GM18511 (cell line): Measurements from ENCODE around the gene RNF183.

ENCODE experiments used
- ATAC-seq: cut with Tn5 transposase; IDR thresholded peaks from one replicate; pipeline ENCODE4 v1.9.1; 2021; ENCODE audit warnings: mild to moderate bottlenecking, moderate library complexity; ENCODE audit not compliant: unreplicated experiment

Gene RNF183, protein sequence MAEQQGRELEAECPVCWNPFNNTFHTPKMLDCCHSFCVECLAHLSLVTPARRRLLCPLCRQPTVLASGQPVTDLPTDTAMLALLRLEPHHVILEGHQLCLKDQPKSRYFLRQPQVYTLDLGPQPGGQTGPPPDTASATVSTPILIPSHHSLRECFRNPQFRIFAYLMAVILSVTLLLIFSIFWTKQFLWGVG

DNA sequence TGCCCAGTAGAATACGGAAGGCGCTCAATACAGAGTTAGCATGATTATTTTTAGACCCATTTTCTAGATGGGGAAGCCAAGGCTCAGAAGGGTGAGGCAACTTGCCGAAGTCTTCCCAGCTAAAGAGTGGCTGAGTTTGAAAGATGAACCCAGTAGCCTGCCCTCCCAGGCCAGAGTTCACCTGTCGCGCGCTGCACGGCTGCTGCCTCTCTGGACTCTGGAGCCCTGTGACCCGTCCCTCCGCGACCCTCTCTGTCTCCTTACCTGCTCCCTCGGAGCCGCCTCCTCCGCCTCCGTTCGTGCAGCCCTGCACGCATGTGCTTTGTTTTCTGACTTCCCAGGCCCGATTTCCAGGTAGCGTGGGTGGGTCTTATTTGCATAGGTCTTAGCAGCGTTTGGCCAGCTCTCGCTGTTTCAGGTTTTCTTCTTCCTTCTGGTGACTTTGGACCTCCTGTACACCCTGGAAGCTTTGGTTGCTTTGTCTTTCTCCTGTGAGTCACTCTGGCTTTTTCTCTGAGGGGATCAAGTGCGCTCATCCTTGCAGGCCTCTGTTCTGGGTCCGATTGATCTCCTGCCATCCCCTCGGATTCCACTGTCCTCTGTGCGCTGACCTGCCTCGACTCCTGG, at the start of gene RNF183:
TSS of gene RNF183 (minus strand) at position 585 of the 627 bp plus-strand sequence. CDS start 5,192 bp downstream, outside the sequence.
- ATAC-seq: no peak

DNA sequence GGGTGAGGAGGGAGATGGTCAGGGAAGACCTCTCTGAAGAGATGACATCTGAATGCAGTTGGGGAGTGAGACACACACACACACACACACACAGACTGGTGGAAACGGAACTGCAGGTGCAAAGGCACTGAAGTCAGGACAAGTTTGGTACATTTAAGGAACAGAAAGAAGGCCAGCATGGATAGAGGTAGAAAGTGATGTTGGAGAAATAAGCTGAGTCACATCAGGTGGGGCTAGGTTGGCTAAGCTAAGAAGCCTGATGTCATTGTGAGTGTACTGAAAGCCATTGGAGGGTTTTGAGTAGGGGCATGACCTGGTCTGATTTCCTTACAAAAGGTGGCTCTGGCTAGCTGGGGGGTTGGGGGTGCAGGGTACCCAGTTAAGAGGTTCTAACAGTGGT, 49.2 kb upstream of the RNF183 start:
- ATAC-seq: no peak

DNA sequence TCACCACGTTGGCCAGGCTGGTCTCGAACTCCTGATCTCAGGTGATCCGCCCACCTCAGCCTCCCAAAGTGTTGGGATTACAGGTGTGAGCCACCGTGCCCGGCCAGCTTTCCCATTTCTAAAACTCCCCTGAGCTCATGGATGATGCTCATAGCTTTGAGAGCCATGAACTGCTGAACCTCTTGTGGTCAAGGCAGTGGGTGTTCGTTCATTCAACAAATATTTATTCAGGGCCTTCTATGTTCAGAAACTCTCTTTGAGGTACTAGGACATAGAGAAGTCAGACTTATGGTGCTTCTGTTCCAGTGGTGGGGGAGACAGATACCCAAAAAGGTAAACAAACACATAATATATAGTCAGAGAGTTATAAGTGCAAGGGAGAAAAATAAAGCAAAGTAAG, 48.8 kb upstream of the RNF183 start:
- ATAC-seq: no peak

DNA sequence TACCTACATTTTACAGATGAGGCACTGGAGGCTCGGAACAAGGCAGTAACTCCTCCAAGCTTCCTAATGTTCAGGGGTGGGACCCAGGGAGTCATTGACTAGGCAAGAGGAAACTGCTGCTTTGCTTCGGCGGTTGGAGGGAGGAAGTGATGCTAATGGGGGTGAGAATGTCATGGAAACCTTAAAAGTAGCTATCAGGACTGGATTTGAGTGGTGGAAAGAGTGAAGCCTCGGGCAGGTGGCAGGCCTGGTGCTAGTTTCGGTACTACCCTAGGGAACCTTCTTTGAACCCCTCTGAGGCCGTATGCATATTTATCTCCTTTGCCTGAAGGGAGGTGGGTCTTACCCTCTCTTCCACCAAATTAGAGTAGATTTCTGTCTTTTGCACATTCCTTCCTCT, 47.8 kb upstream of the RNF183 start:
- ATAC-seq: no peak

DNA sequence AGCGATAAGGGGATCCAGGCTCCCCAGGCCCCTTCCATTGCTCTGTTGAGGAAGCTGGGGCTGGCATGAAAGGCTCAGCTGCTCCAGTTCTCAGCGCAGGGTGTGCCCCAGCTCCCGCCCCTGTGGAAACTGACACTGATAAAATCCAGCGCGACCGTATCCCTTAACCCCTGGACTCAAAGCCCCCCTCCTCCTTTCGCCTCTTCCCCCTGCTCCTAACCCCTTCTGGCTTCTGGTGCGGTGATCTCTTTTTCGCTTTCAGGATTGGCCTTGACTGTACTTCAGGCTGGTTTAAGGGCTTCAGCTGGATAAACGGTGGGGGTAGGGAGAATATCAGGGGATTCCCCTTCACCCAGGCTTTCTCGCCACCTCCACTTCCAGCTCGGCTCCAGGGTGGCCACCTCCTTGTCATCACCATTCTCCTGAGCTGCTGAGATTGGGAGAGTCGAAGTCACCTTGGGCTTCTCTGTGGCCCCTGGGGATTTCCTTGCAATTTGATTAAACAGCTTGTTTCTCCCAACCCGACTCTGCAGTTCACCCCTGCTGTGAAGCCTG, 47.0 kb upstream of the RNF183 start:
- ATAC-seq: no peak

DNA sequence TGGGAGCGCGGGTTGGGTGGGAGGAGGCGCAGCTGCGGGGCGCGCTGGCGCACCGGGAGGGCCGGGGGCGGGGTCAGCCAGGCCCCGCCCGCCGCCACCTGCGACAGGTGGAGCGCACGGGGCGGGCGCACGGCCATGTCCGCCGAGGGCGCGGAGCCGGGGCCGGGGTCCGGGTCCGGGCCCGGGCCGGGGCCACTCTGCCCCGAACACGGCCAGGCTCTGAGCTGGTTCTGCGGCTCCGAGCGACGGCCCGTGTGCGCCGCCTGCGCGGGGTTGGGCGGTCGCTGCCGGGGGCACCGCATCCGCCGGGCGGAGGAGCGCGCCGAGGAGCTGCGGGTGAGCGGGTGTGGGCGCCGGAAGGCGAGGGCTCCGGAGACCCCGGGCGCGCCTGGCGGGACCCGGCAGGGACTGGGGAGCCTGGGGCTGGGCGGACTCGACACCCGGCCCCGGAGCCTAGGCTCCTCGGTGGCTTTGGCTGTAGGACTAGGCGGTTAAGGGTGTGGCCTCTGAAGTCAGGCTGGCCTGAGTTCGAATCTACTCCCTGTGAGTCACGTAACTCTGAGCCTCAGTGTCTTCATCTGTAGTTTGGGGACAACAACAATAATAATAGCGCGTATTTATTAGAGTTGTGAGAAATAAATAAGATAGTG, 46.4 kb upstream of the RNF183 start, which contains the start of gene BSPRY:
TSS of gene BSPRY (plus strand) at position 97 of the 650 bp plus-strand sequence. CDS start at position 136, 39 bp downstream.
- no peak for ATAC-seq

DNA sequence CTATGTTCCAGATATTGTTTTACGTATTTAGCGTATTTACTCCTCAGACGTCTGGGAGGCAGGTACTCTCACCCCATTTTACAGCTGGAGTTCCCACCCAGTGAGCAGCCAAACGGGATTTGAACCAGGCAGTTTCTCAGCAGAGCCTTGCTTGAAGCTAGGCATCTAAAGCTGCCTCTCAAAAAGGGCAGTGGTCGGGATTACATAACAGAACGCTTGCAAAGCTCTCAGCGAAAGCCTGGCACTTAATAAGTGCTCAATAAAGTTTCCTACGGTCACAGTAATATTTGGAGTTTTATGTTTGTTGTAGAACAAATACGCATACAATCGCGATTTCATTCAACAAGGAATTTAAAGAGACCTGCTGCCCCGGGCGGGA, 45.9 kb upstream of the RNF183 start:
- ATAC-seq: no peak

DNA sequence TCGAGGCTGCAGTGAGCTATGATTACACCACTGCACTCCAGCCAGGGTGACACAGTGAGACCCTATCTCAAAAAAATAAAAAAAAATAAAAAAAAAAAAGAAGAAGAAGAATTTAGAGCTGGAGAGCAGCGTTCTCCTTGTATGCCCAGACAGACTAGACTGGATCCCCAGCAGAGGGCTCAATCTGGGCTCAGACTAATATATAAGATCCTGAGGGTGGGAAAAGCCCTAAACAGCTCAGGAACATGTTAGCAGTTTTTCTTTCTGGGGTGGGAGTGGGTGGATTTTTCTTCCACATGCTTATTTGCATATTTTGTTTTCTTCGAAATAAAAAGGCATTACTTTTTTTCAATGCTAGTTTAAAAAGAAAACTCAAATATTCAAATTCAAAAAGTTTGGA, 45.3 kb upstream of the RNF183 start:
- ATAC-seq: no peak

DNA sequence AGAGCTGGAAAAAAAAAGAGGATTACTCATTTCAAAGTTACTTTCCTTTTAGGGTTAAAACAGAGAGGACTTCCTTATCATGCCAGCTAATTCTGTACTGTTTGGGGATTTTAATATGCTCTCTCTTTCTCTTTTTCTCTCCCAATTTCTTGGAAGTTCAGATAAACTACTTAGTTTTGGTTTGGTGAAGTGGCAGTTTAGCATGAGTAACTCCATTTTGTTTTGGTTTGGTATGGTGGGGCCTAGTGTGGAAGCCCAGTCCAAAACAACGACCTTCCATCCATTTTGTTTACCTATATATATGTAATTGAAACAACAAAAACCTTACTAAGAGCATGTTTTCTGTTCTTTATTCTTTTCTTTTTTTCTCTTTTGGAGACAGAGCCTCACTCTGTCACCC, 42.5 kb upstream of the RNF183 start:
- ATAC-seq: no peak

DNA sequence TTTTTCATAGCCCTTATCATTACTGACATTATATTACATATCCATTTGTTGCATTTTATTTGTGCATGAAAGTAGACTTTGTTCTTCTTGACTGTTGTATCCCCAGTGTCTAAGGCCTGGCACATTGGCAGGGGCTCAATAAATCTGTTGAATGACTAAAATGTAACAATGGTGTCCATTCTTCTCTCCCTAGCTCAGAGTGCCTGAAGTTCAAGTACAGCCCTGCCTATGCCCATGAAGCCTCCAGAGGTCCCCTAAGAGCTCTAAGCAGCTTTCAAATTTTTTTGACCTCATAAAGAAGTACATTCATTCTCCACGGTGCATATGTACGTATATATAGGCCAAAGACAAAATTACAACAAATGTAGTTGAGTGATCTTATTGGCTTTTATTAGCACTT, 42.0 kb upstream of the RNF183 start:
- ATAC-seq: no peak

DNA sequence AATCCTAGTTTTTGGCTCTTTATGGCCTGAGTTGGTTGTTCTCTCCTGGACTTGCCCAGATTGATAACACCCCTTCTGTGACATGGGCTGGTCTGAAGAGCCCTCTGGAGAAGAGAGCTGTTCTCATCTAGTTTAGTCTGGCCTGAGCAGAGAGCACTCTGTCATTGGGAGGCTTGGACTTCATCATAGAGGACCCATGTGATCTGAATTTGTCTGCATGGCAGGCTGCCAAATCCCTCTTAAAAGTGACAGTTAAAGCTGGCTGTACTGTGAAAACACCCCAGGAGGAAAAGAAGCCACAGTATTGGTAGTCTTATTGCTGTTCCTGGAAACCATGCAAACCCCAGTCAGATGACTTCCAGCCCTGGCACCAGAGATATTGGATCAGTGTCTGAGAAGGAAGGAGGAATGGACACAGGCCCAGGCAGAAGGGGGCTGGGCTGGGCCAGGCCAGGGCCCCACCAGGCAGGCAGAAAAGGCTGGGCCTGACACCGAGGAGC, 40.6 kb upstream of the RNF183 start:
- no peak for ATAC-seq

DNA sequence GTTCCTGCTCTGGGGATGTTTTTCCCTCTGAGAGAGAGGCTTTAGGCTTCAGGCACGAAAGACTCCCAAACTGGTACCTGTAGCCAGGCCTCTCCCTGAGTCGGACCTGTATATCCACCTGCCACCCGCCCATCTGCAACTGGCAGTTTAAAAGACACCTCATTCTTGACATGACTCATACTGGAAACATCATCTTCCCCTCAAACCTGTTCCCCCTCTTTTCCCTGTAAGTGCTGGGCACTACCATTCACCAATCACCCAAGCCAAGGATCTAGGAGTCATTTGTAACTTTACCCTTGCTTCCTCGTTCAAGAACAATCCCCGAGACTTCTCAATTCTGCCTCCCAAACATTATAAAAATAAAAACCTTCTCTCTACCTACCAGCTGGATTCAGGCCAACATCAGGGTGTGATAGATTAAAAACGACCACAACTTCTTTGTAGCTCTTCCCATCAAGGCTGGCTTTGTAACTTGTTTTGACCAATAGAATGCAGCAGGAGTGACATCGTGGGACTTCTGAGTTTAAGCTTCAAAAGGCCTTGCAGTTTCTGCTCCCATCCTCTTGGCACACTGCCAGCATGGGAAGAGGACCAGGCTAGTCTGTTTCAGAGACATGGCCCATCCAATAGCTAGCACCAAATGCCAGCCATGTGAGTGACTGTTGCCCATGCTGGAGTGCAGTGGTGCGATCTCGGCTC, 38.7 kb upstream of the RNF183 start:
- ATAC-seq: no peak

DNA sequence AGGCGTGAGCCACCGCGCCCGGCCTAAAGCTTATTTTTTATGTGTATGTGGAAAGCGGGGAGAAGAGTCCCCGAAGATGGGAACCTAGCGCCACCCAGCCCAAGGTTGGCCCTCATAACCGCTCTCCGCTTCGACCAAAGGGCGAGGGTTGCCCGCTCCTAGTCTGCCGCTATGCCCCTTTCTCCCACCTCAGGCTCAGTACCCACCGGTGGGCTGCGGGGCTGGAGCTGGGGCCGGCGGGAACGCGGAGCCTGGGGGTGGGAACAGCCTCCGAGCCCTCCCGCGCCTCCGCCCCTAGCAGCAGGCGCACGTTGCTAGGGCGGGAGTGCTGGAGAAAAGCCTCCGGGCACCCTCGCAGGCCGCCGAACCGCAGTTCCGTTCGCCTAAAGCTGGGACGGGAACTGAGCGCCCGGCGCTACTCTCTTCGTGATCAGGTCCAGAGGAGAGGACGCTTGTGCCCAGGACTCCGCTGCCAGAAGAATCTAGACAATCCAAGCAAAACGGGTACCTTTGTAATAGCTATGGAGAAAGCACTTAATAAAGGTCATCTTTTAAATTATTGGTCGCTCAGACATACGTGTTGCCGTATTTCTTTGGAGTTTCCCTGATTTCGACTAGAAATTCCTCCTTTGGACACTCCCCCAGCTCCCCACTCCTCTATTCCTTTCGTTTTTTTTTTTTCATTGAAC, 37.0 kb upstream of the RNF183 start, which contains the start of gene WDR31:
TSS of gene WDR31 (minus strand) at position 265 of the 689 bp plus-strand sequence. CDS start 8,253 bp downstream, outside the sequence.
- ATAC-seq: peak; percentile 98

DNA sequence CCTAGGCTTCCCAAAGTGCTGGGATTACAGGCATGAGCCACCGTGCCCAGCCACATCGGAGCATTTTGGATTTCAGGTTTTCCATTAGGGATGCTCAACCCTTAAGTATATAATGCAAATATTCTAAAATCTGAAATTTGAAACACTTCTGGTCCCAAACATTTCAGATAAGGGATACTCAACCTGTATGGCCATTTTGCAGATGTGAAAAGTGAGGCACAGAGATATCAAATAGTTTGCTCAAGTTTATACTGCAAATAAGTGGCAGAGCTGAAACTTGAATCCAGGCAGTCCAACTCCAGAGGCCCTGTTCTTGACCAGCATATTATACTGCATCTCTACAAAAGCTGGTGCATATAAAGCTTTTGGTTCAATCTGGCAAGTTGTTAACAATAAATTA, 34.5 kb upstream of the RNF183 start:
- no peak for ATAC-seq

DNA sequence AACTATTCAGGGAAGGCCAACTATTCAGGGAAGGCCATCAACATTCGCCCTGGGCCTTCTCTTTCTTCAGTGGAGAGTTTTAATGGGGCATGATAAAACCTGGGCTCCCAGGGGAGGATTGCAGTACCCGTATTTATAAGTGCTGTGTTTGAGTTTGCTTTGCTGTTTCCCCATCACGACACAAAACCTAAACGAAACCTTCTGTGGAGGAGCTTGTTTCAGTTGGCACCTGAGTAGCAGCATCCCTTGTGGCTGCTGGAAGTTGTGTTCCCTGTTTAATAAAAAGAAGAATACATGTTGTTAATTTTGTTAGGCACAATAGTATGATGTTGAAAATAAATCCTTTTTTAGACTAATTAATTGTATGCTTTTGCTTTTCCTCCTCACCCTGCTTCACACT, 28.6 kb upstream of the RNF183 start:
- ATAC-seq: no peak

DNA sequence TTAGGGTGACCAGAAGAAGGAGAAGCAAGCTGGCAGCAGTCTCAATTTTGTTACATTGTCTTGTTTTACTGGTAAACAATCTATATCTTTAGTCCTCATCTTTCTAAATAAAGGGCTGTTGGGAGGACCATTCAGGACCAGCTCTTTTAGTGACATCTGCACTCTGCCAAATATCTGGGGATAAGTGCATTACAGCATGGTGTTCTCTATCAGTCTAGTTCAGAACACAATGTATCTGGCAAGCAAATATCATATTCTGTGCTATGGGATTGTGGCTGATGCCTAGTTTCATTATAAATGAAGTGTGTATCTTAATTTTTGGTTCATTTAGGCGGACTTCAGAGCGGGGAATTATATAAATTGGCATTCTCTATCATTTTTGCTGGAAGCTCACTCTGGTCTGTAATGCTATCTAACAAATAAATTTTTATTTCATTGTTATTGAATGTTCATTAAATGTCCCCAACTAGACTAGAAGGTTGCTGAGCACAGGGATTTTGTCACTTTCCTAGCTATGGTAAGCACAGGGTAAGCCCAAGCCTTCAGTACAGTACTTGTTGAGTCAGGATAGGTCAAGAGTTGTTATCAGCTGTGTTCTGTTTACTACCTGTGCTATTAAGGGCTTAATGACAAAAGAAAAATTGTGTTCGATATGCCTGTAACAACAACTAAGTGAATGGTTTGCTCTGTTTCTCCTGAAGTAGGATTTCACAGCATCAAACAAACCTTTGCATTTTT, 25.0 kb upstream of the RNF183 start:
- no peak for ATAC-seq

DNA sequence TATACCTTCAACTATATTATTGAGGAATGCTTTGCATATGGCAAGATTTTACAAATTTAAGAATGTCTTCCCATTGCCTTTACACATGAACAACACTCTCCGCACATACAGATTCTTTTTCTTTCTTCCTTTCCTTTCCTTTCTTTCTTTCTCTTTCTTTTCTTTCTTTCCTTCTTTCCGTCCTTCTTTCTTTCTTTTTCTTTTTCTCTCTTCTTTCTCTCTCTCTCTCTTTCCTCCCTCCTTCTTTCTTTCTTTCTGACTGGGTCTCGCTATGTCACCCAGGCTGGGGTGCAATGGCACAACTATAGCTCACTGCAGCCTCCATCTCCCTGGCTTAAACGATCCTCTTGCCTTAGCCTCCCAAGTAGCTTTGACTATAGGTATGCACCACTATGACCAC, 23.1 kb upstream of the RNF183 start:
- no peak for ATAC-seq

DNA sequence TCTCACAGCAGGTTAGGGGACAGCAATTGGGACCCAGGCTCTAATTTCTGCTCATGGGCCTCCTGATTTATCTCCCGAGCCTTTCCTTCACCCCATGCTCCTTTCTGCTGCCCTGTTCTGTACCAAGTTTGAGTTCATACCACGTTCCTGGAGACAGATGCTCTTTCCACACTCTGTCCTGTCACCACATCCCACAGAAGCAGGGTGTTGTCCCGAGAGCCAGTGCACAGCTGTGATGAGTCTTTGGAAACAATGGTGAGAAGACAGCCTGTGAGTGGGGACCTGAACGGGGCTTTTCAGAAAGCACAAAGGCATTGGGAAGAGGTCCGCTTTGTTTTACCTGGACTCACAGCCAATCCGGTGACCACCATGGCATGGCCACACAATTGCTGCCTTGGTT, 19.5 kb upstream of the RNF183 start:
- no peak for ATAC-seq

DNA sequence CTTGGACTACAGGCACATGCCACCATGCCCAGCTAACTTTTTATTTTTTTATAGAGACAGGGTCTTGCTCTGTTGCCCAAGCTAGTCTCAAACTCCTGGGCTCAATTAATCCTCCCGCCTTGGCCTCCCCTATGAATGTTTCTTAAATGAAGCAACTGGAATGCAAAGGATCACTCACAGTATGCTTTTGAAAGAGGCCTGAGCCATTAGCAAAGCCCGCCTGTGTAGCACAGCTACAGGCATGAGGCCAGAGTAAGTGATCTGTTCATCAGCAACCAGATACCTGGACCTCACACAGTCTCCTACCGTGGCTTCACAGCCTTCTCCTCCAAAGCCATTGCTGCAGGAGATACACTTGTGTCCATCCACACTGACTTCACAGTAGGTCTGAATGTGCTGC, 16.9 kb upstream of the RNF183 start:
- ATAC-seq: no peak

DNA sequence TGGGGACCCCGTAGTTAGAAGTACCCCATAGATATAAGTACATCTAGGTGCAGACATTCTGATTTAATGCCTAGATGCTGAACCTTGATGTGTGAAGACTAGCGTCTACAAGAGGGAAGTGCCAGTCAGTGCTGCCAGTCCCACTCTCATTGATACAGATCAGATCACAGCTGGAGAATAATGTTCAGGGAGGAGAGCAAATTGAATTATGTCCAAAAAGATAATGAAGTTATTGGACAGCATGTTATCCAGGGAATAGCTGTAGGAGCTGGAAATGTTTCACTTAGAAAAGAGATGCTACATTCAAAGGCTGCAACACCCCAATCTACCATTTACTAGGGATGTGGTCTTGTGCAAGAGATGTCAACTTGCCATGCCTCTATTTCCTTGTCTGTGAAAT, 15.9 kb upstream of the RNF183 start:
- no peak for ATAC-seq
